Measurements from ENCODE around the gene LMO2.

Gene LMO2

DNA sequence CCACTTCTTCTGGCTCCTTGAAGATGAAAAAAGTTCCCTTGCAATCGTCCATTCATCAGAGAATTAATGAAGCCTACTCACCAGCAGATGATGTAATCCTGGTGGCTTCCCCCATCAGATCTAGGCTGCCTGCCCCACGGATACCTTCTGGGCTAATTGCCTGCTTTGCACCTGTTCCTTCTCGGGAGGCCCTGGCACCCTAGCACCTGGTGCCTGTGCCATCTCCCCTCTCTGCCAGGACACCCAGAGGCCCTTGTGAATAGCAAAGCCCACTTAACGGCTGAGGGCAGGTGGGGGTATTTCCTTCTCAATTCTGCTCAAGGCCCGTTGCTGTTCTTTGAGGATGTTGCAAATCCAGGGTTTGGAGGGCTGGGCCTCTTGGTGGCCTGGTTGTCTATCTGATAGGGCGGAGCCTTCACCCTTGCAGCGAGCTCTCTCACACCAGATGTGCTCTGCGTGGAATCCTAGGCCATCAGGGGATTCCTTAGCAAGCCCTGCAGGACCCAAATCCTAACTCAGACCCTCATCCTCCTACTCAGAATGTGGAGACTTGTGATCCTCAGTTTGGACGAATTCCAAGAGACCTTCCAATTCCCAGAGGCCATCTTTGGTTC, at the start of gene LMO2:
Gene LMO2, minus strand, starts transcription at position 363 of the 614 bp plus-strand sequence. CDS start 22,360 bp downstream, outside the sequence.
- TF ChIP-seq, protein P1, sequence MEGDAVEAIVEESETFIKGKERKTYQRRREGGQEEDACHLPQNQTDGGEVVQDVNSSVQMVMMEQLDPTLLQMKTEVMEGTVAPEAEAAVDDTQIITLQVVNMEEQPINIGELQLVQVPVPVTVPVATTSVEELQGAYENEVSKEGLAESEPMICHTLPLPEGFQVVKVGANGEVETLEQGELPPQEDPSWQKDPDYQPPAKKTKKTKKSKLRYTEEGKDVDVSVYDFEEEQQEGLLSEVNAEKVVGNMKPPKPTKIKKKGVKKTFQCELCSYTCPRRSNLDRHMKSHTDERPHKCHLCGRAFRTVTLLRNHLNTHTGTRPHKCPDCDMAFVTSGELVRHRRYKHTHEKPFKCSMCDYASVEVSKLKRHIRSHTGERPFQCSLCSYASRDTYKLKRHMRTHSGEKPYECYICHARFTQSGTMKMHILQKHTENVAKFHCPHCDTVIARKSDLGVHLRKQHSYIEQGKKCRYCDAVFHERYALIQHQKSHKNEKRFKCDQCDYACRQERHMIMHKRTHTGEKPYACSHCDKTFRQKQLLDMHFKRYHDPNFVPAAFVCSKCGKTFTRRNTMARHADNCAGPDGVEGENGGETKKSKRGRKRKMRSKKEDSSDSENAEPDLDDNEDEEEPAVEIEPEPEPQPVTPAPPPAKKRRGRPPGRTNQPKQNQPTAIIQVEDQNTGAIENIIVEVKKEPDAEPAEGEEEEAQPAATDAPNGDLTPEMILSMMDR (IDR thresholded peaks at IDR 0.05): no peak

DNA sequence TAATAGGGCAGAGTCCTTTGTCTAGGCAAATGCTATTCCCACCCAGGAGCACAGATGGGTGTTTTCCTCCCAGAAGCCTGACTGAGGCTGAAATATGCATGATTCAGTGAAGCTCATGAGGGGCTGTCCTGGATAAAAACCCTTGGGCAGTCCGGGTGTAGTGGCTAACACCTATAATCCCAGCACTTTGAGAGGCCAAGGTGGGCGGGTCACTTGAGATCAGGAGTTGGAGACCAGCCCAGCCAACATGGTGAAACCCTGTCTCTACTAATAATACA, 48.6 kb upstream of the LMO2 start:
- TF ChIP-seq, protein P1 (IDR thresholded peaks at IDR 0.05): no peak

DNA sequence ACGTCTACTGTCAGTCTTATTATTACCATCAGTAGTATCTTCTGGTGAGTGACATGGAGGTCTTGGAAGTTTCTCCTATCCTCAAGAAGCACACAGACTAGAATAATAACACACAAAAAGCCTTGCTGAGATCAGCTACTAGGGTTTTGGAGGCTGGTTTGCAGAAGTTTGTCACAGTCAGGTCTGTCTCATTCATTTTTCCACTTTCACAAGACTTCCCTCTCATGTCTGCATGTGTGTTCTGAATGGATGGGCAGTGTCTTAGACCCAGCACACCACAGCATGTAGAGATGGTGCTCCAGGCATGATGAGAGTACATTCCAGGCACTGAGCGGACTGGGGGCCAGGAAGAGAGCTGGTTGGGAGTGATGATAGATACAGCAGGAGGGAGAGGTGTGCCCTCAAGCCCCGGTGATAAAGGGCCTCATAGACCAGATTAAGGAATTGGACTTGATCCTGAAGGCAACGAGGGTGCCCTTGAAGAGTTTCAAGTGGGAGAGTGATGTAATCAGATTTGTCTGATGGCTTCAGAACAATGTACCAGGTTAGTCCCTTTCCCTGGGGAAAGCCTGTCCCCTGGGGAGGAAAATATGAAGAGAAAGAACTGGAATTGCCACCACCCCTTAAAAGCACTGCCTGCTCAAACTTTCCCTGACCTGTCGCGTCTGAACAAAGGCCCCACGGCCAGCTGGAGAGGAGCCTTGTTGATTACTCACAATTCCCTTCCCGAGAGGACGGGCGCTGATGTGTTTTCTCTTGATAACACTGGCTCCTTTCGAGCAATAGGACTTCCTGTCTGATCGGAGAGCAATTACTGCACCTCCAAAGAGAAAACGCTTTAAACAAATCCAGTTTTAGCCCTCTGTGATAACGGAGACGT, 45.1 kb upstream of the LMO2 start:
- TF ChIP-seq, protein P1 (IDR thresholded peaks at IDR 0.05): no peak

DNA sequence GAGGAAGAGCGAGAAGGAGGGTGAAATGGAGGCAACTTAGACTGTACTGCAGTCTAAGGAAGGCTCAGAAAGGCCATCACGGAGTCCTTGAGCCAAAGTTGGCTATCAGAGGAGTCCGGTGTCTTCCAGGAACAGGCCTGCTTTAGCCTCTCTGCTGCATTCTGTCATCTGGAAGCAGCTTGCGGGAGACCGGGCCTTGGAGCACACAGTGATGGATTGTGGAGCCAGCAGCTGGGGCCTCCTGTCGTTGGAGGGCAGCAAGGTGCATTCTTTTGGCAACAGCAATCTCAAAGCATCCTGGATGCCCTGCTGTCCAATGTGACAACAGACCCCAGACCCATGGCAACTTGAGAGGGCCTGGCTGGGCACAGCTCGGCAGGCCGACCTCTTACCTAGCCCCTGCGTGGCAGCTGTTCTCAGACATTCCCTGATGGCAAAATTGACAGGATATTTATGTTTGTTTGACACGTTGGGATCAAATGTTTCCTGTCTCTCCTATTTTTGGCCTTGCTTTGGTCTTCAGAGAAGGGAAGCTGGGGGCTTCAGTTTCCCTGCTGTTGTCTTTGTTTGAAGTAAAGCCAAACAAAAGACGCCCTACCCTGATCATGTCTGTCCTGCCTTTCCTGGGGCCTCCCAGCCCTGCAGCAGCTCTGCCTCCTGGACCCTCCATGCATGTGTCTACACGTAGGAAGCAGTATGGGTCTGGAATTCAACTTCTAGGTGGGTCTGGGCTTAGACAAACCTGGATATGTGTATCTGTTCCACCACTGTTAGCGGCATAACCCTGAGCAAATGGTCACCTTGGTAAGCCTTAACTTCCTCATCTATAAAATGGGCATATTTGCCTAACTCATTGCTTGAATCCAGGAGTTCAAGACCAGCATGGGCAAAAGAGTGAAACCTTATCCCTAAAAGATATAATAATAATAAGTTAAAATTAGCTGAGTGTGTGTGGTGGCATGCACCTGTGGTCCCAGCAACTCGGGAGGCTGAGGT, 43.9 kb upstream of the LMO2 start:
- TF ChIP-seq, protein P1 (IDR thresholded peaks at IDR 0.05): no peak

DNA sequence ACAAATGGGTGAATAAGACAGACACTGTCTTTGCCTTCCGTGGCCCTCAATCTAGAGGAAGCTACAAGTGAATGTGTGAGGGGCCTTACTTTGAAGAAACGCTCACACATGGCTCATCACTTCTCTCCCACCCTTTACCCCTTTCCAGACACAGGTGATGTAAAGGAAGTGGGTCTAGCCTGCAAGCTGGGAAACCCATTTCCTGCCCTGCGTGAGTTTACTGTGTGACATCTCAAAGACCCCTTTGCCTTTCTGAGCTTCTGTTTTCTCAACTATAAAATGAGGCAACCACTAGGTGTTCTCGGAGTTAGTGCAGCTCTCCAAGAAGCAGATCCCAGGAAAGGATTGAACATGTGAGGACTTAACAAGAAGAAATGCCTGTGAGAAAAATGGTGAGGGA, 43.1 kb upstream of the LMO2 start:
- TF ChIP-seq, protein P1 (IDR thresholded peaks at IDR 0.05): no peak

DNA sequence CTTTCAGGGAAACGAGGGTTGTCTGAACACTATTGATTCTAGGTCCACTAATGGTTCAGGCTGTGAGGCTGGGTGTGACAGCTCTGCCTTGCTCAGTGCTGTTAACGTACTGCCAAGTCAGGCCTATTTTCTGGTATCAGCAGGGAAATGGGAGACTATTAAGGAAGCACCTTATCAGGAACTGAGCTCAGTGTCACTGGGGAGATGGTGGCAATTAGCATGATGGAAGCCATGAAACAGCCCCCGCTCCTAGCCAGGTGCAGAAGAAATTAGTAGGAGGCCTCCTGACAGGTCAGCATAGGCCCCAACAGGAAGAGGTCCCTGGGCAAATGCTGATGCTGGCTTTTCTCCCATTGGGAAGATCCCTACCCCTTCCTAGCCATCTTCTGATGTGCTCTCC, 42.6 kb upstream of the LMO2 start:
- TF ChIP-seq, protein P1 (IDR thresholded peaks at IDR 0.05): no peak

DNA sequence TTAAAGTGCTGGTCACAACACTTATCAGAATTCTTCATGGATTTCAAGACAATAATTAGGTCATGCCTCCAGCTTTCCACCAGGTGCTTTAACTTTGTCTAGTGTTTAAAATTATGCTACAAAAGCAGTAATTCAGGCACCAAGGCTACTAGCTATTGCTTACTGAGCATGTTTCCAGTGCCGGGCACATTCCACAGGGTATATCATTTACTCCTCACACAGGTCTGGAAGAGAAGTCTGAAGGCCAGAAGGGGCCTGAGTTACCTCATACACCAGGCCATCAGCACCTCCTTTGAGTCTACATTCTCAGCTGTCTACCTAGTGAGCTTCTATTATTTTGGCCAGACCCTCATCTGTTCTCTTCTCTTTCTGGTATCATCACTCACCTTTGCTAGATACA, 41.7 kb upstream of the LMO2 start:
- TF ChIP-seq, protein P1 (IDR thresholded peaks at IDR 0.05): no peak

Measured in LNCAP (cell line).